Measurements from ENCODE around the gene CDAN1. TPM values are rescaled to one million over a fixed set of nuclear protein-coding genes. Genes with fewer than 3 reads are reported as not detected.

Gene CDAN1
- total RNA-seq, 1 experiment from 2014 or later: 9.5 TPM

DNA sequence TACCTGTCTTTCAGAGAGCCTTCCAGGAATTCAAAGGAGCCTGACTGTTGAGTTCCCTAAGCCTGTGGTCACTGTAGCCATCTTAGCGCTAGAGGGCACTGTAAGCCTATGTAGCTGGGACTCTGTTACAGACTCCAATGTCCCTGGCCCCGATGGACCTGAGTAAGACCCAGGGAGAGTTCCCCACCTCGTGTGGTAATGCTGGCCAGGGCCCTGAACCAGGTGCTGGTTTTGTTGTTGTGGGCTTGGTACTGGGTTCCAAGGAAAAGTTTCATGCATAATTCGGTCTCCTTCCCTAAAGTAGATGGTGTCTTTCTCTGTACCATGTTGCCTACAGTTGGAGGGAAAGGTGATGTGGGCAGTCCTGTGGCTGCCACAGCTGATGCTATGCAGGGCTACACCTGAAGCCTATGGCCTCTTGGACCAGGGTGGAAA lies 32.4 kb downstream of the CDAN1 start:
- ChIA-PET POLR2A (interaction anchor here (1.0 to 2.5 kb wide), 2 partner anchors 19 to 222 kb away, joined by 3 to 10 read pairs; no protein-coding TSS in a partner anchor), CTCF (interaction anchor here (0.5 to 2.4 kb wide), 12 partner anchors 10 to 305 kb away, joined by 3 to 10 read pairs (median 3); no protein-coding TSS in a partner anchor)
- no peaks in the 10 kb centered on the region for H3K9me3 Mint-ChIP-seq (ENCODE audit: unreplicated experiment)
- peaks cover 6% of the 10 kb centered on the region for H3K4me1 Mint-ChIP-seq (ENCODE audit: insufficient read depth, unreplicated experiment)
- BruUV-seq (replicated peaks): no TSS peak
- H3K36me3 Mint-ChIP-seq (ENCODE audit: insufficient read depth, unreplicated experiment): no peaks in the 10 kb centered on the region
- TF ChIP-seq CTCF (IDR thresholded peaks at IDR 0.05; ENCODE audit: unreplicated experiment): peak; percentile 88
- H3K27ac Mint-ChIP-seq (ENCODE audit: low read depth, unreplicated experiment): no peak overlapping the region
- H3K4me3 Mint-ChIP-seq (ENCODE audit: unreplicated experiment): no peak overlapping the region
- intact Hi-C loops (cut with micrococcal nuclease): loop anchor here (1.0 to 2.0 kb wide), 5 partner anchors 19 to 581 kb away; no protein-coding TSS in a partner anchor
- H3K27me3 Mint-ChIP-seq (ENCODE audit: insufficient read depth, unreplicated experiment): no peaks in the 10 kb centered on the region
- DNase-seq (ENCODE audit: unreplicated experiment): peak; percentile 83

DNA sequence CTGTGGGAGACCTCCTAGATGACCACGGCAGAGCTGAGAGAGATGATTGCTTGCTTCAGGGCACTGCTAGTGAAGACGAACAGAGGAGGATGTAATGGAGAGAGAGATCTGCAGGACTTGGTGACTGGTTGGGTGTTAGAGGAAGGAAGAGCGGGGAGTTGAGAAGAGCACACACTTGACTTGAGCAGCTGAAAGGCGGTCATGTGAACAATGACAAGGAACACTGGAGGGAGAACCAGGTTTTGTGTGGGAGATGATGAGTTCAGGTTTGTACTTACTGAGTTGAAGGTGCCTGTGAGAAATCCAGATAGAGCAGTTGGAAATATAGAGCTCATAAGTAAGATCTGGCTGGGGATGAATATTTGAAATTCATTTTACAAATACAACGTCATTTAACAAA lies 40.3 kb downstream of the CDAN1 start:
- Mint-ChIP-seq H3K36me3 (ENCODE audit: insufficient read depth, unreplicated experiment) (no peaks in the 10 kb centered on the region), H3K4me1 (ENCODE audit: insufficient read depth, unreplicated experiment) (no peaks in the 10 kb centered on the region), H3K4me3 (ENCODE audit: unreplicated experiment) (no peak overlapping the region), H3K27me3 (ENCODE audit: insufficient read depth, unreplicated experiment) (no peaks in the 10 kb centered on the region), H3K9me3 (ENCODE audit: unreplicated experiment) (no peaks in the 10 kb centered on the region), H3K27ac (ENCODE audit: low read depth, unreplicated experiment) (no peak overlapping the region)
- POLR2A ChIA-PET: interaction anchor here (0.6 kb wide), 1 partner anchor 11 kb away, joined by 4 read pairs; no protein-coding TSS in a partner anchor
- no peak for DNase-seq (ENCODE audit: unreplicated experiment)
- intact Hi-C loops (cut with micrococcal nuclease): no loop called here
- CTCF ChIA-PET: no interaction called here
- no TSS peak for BruUV-seq (replicated peaks)
- no peak for TF ChIP-seq CTCF (IDR thresholded peaks at IDR 0.05; ENCODE audit: unreplicated experiment)

DNA sequence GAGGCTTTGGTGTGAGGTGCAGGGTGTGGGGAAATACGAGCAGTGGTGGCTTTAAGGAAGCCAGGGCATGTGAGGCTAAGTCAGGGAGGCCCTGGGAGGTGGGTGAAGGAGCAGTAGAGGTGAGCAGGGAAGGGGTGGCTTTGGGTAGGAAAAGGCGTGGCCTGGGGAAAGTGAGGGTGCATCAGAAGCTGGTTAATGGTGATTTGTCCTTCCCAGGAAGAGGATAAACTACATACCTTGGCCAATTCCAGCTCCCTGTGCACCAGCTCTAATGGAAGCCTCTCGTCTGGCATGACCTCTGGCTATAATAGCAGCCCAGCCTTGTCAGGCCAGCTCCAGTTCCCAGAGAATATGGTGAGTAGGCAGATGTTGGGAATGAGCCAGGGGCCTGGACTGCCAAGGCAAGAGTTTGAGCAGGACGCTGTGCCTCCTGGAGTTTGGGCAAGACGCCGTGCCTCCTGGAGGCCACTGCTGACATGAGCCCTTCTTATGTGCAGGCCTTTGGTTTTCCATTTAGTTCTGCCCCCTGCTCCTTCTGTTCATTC lies 41.3 kb downstream of the CDAN1 start:
- intact Hi-C loops (cut with micrococcal nuclease): no loop called here
- H3K27me3 Mint-ChIP-seq (ENCODE audit: insufficient read depth, unreplicated experiment): no peaks in the 10 kb centered on the region
- no peak for TF ChIP-seq CTCF (IDR thresholded peaks at IDR 0.05; ENCODE audit: unreplicated experiment)
- H3K4me1 Mint-ChIP-seq (ENCODE audit: insufficient read depth, unreplicated experiment): no peaks in the 10 kb centered on the region
- no peaks in the 10 kb centered on the region for H3K9me3 Mint-ChIP-seq (ENCODE audit: unreplicated experiment)
- POLR2A ChIA-PET: no interaction called here
- no peak overlapping the region for H3K4me3 Mint-ChIP-seq (ENCODE audit: unreplicated experiment)
- no peak overlapping the region for H3K27ac Mint-ChIP-seq (ENCODE audit: low read depth, unreplicated experiment)
- BruUV-seq (replicated peaks): no TSS peak
- no peak for DNase-seq (ENCODE audit: unreplicated experiment)
- CTCF ChIA-PET: interaction anchor here (1.6 kb wide), 1 partner anchor 8 kb away, joined by 3 read pairs; no protein-coding TSS in a partner anchor
- no peaks in the 10 kb centered on the region for H3K36me3 Mint-ChIP-seq (ENCODE audit: insufficient read depth, unreplicated experiment)

DNA sequence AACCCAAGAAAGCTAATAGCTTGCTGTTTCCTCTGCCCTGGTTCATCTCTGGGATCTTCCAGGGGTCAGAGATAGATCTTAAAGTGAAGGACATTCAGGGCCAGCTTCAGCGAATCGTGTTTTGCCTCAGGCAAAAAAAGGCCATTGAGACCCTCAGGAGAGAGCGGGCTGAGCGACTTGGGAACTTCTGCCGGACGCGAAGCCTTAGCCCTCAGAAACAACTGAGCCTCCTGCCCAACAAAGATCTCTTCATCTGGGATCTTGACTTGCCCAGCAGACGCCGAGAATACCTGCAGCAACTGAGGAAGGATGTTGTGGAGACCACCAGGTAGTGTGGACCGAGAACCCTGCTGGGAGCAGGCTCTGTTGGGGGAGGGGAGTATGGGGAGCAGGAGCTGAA lies 42.5 kb downstream of the CDAN1 start:
- no peak for TF ChIP-seq CTCF (IDR thresholded peaks at IDR 0.05; ENCODE audit: unreplicated experiment)
- CTCF ChIA-PET: interaction anchor here (0.6 to 1.6 kb wide), 3 partner anchors 9 to 684 kb away, joined by 3 to 4 read pairs (median 3); no protein-coding TSS in a partner anchor

More for the DNA sequence above, 42.5 kb downstream of the CDAN1 start:
- no TSS peak for BruUV-seq (replicated peaks)
- DNase-seq (ENCODE audit: unreplicated experiment): no peak
- Mint-ChIP-seq H3K4me3 (ENCODE audit: unreplicated experiment) (no peak overlapping the region), H3K4me1 (ENCODE audit: insufficient read depth, unreplicated experiment) (no peaks in the 10 kb centered on the region), H3K36me3 (ENCODE audit: insufficient read depth, unreplicated experiment) (no peaks in the 10 kb centered on the region), H3K9me3 (ENCODE audit: unreplicated experiment) (no peaks in the 10 kb centered on the region), H3K27me3 (ENCODE audit: insufficient read depth, unreplicated experiment) (no peaks in the 10 kb centered on the region), H3K27ac (ENCODE audit: low read depth, unreplicated experiment) (no peak overlapping the region)
- POLR2A ChIA-PET: no interaction called here
- intact Hi-C loops (cut with micrococcal nuclease): no loop called here
